ENCODE results near the gene TNFRSF13B.
"Not testable (repeated sequence)": the region's sequence is repeated elsewhere in the genome, so short reads cannot be mapped to it uniquely, and the experiment has no call there.

The TNFRSF13B gene

DNA sequence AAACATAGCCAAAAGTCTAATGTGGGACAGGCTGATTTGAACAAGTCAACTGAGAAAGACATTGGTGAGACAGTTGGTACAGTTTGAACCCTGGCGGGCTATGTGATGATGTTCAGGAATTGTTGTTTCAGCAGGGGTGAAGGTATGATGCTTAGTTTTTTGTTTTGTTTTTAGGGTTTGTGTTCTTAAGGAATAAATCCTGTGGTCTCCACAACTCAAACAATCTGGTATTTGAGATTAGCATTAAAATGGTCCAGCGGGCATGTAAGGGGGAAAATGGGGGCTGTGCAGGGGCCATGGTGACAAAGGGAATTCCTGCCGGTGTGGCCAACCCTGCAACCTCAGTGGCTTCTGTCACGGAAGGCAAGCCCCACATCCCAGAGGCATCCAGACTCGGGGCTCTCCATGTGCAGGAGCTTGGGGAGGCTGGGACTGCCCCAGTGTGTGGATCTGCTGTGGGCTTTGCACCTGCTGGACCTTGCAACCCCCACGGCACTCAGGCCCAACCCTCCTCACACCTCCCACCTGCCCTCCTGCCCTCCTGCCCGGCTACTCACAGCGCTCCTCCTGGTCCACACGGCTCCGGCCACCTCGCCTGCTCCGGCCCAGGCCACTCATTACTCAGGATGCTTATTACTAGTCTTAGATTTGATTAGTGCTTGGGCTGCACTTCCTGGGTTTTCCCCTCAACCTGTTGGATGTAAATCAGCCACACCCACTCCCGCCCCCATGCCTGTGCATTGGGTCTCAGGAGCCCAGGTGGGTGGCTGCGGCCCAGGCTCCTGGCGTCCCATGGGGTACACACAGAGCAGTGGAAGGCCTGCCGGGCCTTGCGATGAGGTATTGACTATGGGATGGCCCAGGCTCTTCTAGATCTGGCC is at the start of gene TNFRSF13B:
Gene TNFRSF13B, minus strand, starts transcription at position 661 of the 881 bp plus-strand sequence. Its CDS starts 43 bp downstream, at position 618.
- no peak for DNase-seq

DNA sequence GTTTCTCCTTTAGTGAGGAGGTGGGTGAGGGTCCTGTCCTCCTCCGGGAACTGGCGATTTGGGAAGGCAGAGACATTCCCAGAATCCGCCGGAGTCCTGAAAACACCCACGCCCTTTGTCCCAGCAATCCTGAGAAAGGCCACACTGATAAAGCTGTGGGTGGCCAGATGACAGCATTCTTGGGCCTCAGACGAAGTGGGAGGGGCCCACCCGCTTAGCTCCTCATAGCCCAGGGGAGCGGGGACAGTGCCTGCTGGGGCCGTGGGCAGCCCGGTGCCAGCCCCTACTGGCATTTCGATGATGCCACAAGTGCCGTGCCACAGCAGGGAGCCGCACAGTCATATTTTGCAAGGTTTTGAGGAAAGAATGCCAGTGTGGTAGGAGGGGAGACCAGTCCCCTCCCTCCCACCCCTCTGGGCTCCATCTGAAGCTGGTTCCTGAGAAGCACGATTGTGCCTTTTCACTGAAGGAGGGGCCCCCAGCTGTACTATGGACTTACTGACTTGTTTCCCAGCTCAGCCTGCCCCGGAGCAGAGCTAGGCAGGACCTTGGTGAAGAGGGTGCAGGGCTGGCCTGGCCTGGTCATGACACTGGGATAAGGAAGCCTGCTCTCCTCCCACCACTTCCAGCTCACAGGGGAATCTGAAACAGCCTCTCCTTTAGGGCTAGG is 49.4 kb upstream of the TNFRSF13B start:
- DNase-seq: no peak

DNA sequence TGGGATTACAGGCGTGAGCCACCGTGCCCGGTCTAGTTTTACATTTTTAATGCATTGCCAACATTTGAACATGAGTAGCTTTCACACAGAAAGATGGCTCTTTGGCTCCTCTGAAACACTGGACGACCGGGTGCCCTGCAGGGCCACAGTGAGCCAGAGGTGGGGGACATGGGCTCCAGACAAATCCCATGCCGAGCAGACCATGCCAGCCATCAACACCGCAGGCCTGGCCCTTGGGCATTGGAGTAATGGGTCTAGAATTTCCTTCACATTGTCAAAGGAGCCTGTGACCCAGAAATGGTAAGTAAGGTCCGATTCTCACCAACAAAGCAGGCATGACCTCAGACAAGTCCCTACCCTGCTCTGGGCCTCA is 48.9 kb upstream of the TNFRSF13B start:
- no peak for DNase-seq

DNA sequence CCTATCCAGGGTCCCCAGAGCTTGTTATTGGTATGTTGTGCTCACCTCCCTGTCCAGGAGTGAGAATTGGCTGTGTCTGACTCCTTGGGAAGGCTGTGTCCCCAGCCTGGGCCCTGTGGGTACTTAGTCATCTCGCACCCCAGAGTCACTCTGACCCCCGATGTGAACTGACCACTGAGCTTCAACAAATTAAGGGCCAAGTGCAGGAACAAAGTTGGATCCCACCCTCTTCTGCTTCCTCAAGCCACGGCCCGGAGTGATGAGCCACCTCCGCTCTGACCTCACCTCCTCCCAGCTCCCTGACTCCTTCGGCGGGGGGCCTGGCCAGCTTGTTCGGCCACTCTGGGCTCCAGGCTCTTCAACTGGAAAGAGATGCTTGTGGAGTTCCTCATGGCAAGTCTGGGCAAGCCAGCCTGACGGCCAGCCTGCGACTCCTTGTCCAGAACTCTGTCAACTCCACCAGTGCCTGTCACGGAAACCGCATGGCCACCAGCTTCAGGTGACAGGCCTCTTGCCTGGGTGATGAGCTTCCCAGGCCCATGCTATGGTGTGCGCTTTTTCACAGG is 48.1 kb upstream of the TNFRSF13B start:
- no peak for DNase-seq

- no peak for DNase-seq
Observed at GRCh38 chr17:17019430-17019762, 47.5 kb upstream of the TNFRSF13B start.

DNA sequence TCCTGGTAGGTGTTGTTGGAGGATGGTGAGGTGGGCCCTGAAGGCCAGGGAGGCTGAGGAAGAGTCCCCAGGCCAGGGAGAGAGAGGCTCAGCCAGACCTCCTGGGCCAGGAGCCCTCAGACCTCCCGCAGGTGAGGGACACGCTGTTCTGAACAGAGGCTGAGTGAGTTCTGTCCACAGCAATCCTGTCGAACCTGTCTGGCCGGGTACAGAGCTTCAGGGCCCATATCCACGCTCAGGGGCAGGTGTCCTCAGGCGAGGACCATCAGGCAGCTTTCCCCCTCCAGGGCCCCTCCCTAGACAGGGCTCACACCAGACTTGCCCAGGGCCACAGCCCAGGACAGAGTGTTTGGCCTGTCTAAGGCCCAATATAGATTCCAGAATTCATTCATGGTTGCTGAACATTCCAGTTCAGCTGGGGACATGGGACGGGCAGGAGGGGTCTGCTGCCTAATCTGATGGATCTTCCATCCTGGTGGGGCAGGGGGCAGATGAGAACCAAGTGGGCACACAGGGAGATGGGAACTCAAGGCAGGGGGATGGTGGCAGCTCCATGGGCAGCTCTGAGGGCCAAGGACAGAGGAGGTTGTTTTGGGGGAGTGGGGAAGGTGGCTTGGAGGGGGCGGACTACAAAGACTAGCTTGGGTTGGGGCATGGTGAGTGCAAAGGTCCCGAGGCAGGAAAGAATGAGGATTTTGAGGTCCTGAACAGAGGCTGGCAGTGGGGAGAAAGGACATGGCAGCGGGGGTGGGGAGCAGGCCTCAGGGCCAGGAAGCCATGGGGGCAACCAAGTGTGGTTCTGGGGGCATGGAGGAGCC is 46.9 kb upstream of the TNFRSF13B start:
- DNase-seq: no peak

DNA sequence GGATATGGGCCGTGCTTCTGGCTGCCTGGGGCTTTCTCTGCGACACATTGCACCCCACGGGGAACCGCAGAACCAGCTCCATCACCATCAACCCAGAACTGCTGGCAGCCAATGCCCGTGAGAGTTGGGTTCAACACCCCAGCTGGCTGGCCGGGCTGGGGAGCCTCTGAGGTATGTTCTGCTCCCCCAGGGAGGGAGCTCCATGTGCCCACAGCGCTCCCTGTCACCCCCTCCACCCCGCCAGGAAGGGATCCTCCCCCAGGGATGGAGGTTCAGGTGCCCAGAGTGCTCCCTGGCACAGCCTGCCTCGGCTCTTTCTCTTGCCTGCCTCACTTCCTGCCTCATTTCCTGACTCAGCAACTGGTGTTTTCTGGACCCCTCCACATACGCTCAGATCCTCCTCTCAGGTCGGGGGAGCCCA is 46.1 kb upstream of the TNFRSF13B start:
- no peak for DNase-seq

GRCh38 chr17:17017343-17018014 is 45.6 kb upstream of the TNFRSF13B start:
- no peak for DNase-seq

DNA sequence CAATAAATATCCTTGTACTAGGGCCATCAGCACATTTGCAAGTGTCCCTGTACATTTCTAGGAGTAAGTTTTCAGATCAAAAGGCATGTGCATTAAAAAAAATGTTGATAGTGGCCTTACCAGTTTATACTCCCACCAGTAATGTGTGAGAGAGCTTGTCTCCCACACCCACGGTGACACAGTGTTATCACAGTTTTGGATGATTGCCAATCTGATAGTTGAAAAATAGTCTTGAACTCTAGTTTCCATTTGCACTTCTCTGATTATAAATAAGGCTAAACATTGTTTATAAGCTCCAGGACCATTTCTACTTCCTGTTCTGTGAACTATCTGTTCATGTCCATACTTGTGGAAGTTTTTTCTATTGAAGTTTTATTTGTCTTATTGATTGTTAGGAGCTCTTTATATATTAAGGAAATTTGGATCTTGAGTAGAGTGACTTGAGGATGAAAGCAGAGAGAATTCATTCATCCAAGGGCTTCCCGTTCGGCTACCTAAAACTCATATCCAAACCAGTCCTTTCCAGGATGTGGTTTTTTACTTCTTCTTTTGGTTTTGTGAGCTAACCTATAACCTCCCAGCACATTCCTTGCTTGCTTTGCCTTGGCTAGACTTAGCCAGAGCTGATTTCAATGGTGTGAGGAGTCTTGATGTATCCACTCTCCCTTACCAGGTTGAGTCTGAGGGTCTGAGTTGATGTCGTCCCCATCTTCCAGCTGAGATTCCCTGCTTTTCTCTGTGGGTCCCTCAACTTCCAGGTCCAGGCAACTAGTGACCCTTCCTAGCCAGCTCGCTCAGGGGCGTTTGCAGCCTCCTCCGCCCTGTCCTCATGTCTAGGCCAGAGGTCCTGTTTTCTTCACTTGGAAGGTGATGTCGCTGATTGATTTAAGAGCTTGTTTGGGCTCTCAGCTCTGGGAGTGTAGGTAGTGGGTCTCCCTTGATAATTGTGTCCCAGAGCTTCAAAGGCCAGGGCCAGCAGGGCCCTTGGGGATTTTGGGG is 44.6 kb upstream of the TNFRSF13B start:
- DNase-seq: not testable (repeated sequence)

DNA sequence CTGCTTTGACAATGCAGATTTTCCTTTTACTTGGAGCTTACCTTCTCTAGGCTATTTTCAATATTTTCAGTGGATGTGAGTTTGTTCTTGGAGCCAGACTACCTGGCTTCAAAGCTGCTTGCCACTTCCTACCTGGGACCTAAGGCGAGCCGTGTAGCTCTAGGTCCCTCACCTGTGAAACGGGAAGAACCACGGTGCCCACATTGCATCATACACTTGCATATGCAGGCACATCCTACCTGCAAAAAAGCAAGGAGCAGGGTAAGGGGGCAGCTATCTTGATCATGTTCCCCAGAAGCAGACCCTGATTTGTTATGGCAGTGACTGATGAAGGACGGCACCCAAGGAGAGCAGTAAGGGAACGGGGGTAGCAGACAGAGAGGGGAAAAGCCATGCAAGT is 43.3 kb upstream of the TNFRSF13B start:
- DNase-seq: no peak

DNA sequence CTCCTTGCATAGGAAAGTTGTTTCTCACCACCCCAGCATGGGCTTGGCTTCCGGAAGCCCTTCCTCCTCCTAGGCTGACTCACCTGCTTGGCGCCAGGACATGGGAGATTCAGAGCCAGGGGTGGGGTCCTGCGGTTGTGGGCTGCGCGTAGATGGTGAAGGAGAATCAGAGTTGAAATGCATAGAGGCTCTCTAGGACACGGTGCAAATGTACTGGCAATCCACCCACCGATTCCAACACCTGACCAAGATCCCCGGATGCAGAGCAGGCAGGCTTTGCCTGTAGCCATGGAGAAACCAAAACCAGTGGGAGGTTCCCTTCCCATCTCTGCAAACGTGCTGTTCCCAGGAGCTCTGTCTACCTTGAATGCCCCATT is 42.8 kb upstream of the TNFRSF13B start:
- not testable (repeated sequence) for DNase-seq

- not testable (repeated sequence) for DNase-seq
Observed at GRCh38 chr17:17013828-17014747, 42.2 kb upstream of the TNFRSF13B start.

GRCh38 chr17:17011043-17011907 is 39.4 kb upstream of the TNFRSF13B start:
- not testable (repeated sequence) for DNase-seq

DNA sequence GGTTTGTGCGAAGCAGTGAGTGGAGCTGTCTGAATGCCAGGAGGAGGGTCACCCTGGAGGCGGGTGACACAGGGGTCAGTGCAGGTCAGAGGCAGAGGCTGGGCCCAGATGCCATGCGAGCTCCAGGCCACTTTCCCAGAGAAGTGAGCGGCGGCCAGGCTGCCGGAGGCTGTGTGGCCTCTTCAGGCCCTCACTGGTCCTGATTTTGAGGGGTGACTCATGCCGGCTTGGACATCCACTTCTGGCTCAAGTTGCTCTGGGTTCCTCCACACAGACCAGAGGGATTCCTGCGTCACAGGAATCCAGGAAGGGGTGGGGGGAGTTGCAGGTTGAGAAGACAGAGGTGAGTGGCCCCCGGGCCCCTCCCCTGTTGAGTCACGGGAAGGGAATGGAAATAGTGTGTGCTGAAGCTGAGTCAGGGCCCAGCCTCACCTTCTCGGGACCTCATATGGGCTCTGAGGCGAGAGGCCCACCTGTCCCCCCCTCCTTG is 38.7 kb upstream of the TNFRSF13B start:
- not testable (repeated sequence) for DNase-seq

GRCh38 chr17:17009972-17010371 is 38.1 kb upstream of the TNFRSF13B start:
- not testable (repeated sequence) for DNase-seq

GRCh38 chr17:17008621-17009397 is 36.9 kb upstream of the TNFRSF13B start:
- DNase-seq: not testable (repeated sequence)

- not testable (repeated sequence) for DNase-seq
Observed at GRCh38 chr17:17007891-17008290, 36.0 kb upstream of the TNFRSF13B start.
